H1 (cell line): ENCODE data around the gene ARMH4. TPM values are rescaled to one million over a fixed set of nuclear protein-coding genes. Genes with fewer than 3 reads are reported as not detected.

Experiments used
- CTCF ChIA-PET: fragments of 300-600 bp; sonication (Branson Sonifier 250); formaldehyde crosslinking; loops from one replicate; lab custom pipeline; 2021; ENCODE audit not compliant: partially characterized antibody; lab: Charles Lee
- POLR2A ChIA-PET: fragments of 300-600 bp; sonication (Branson Sonifier 250); formaldehyde crosslinking; loops from one replicate; lab custom pipeline; 2021; ENCODE audit warnings: inconsistent platforms; ENCODE audit not compliant: partially characterized antibody; lab: Charles Lee
- DNase-seq, 2 experiments: peaks; one replicate each; pipeline versions ENCODE4 v3.0.0 to v3.0.0-alpha.2; 2010 to 2022; ENCODE audit warnings: low spot score in 2 of 2, low read depth in 1 of 2, mixed read lengths in 1 of 2
- FAIRE-seq: peaks from 2 replicates; lab custom pipeline; 2011; peaks lifted over from hg19 to GRCh38; lab: Jason Lieb, UNC
- H2AFZ ChIP-seq: 2 replicates; pipeline ENCODE4 v1.8.1; 2012; ENCODE audit warnings: low read length, inconsistent platforms
- H2AK5ac ChIP-seq: 2 replicates; pipeline ENCODE4 v1.6.1; 2013; ENCODE audit warnings: low read depth, low read length
- H2BK120ac ChIP-seq: replicated peaks from 2 replicates; pipeline ENCODE3; 2013; ENCODE audit warnings: low read depth, low read length, inconsistent platforms
- H2BK12ac ChIP-seq: 2 replicates; pipeline ENCODE4 v1.6.1; 2013; ENCODE audit warnings: low read depth, low read length
- H2BK15ac ChIP-seq: 2 replicates; pipeline ENCODE4 v1.6.1; 2013; ENCODE audit warnings: low read length
- H2BK20ac ChIP-seq: 2 replicates; pipeline ENCODE4 v1.6.1; 2013; ENCODE audit warnings: low read length
- H2BK5ac ChIP-seq: 2 replicates; pipeline ENCODE4 v1.6.1; 2013; ENCODE audit warnings: low read depth, low read length
- H3K14ac ChIP-seq: 2 replicates; pipeline ENCODE4 v1.6.1; 2013; ENCODE audit warnings: inconsistent platforms; ENCODE audit not compliant: insufficient read length
- H3K18ac ChIP-seq: 2 replicates; pipeline ENCODE4 v1.6.1; 2013; ENCODE audit warnings: low read length; ENCODE audit errors: extremely low read depth
- H3K23ac ChIP-seq: 2 replicates; pipeline ENCODE4 v1.6.1; 2013; ENCODE audit warnings: inconsistent platforms; ENCODE audit not compliant: insufficient read length
- H3K23me2 ChIP-seq: 2 replicates; pipeline ENCODE4 v1.6.1; 2013; ENCODE audit warnings: low read depth, low read length
- H3K27ac ChIP-seq: 2 replicates; pipeline ENCODE4 v1.6.1; 2011; ENCODE audit warnings: low read depth, low read length, inconsistent platforms
- H3K27me3 ChIP-seq, 4 experiments: replicated peaks in 1 of 4; 1 replicate in 1 of 4; 2 replicates in 3 of 4; pipeline versions ENCODE4 v1.6.1 to v1.8.1; 2011 to 2013; ENCODE audit warnings: low read length in 3 of 4, mild to moderate bottlenecking in 3 of 4, inconsistent platforms in 2 of 4, mixed read lengths in 2 of 4, moderate library complexity in 1 of 4; ENCODE audit not compliant: control insufficient read depth in 3 of 4, insufficient read depth in 3 of 4; ENCODE audit errors: extremely low read depth in 1 of 4
- H3K36me3 ChIP-seq, 4 experiments: 2 replicates each; pipeline versions ENCODE4 v1.6.1 to v1.8.1; 2011 to 2013; ENCODE audit warnings: mild to moderate bottlenecking in 4 of 4, low read length in 3 of 4, moderate library complexity in 2 of 4, control low read depth in 1 of 4, inconsistent platforms in 1 of 4; ENCODE audit not compliant: insufficient read depth in 4 of 4, control insufficient read depth in 2 of 4
- H3K4ac ChIP-seq: replicated peaks from 2 replicates; pipeline ENCODE3; 2013; ENCODE audit warnings: low read length, low read depth, mixed read lengths, inconsistent platforms; ENCODE audit not compliant: insufficient read length
- H3K4me1 ChIP-seq, 4 experiments: replicated peaks in 1 of 4; 1 replicate in 1 of 4; 2 replicates in 3 of 4; pipeline versions ENCODE4 v1.6.1 to v1.8.1; 2011 to 2013; ENCODE audit warnings: low read length in 3 of 4, inconsistent platforms in 2 of 4, mixed read lengths in 1 of 4; ENCODE audit not compliant: insufficient read depth in 4 of 4, control insufficient read depth in 3 of 4
- H3K4me2 ChIP-seq, 2 experiments: 2 replicates each; pipeline versions ENCODE4 v1.6.1 to v1.8.1; 2011 to 2013; ENCODE audit warnings: low read depth in 2 of 2, low read length in 2 of 2, control low read depth in 1 of 2, inconsistent platforms in 1 of 2, mild to moderate bottlenecking in 1 of 2; ENCODE audit not compliant: insufficient read depth in 1 of 2
- H3K4me3 ChIP-seq, 4 experiments: fragments of 200-600, 300-600 bp in 1 of 4; sonication (generic), shearing (Covaris generic), sonication (Bioruptor Twin) in 1 of 4; 2 replicates each; pipeline versions ENCODE4 v1.5.1 to v1.8.1; 2011 to 2016; ENCODE audit warnings: low read length in 4 of 4, low read depth in 3 of 4, control low read depth in 2 of 4, inconsistent platforms in 2 of 4, mild to moderate bottlenecking in 2 of 4, mixed read lengths in 1 of 4, moderate library complexity in 1 of 4; ENCODE audit not compliant: insufficient read depth in 2 of 4; ENCODE audit errors: extremely low read depth in 1 of 4
- H3K56ac ChIP-seq: replicated peaks from 2 replicates; pipeline ENCODE3; 2013; ENCODE audit warnings: low read depth, mild to moderate bottlenecking, mixed read lengths, low read length, inconsistent platforms; ENCODE audit not compliant: insufficient read length
- H3K79me1 ChIP-seq: 2 replicates; pipeline ENCODE4 v1.6.1; 2013; ENCODE audit warnings: low read depth, low read length, control low read depth
- H3K79me2 ChIP-seq, 2 experiments: 2 replicates each; pipeline versions ENCODE4 v1.6.1 to v1.8.1; 2012 to 2013; ENCODE audit warnings: low read length in 2 of 2, mild to moderate bottlenecking in 2 of 2, inconsistent platforms in 1 of 2; ENCODE audit not compliant: insufficient read depth in 2 of 2, control insufficient read depth in 1 of 2
- H3K9ac ChIP-seq, 4 experiments: replicated peaks in 1 of 4; 1 replicate in 1 of 4; 2 replicates in 3 of 4; pipeline versions ENCODE4 v1.6.1 to v1.8.1; 2011 to 2013; ENCODE audit warnings: low read depth in 3 of 4, low read length in 3 of 4, control low read depth in 2 of 4, mild to moderate bottlenecking in 2 of 4, moderate library complexity in 2 of 4, inconsistent platforms in 1 of 4; ENCODE audit errors: extremely low read depth in 1 of 4
- H3K9me3 ChIP-seq, 2 experiments: 2 replicates each; pipeline versions ENCODE4 v1.6.1 to v1.8.1; 2012 to 2013; ENCODE audit warnings: mild to moderate bottlenecking in 2 of 2, moderate library complexity in 2 of 2, control low read depth in 1 of 2, inconsistent platforms in 1 of 2, low read depth in 1 of 2, low read length in 1 of 2, mixed read lengths in 1 of 2; ENCODE audit not compliant: insufficient read depth in 2 of 2
- H4K20me1 ChIP-seq, 2 experiments: replicated peaks in 1 of 2; 2 replicates each; pipeline versions ENCODE3 to v1.8.1; 2011 to 2013; ENCODE audit warnings: inconsistent platforms in 2 of 2, low read length in 2 of 2, mild to moderate bottlenecking in 1 of 2; ENCODE audit not compliant: insufficient read depth in 2 of 2, control insufficient read depth in 1 of 2
- H4K5ac ChIP-seq: 2 replicates; pipeline ENCODE4 v1.6.1; 2013; ENCODE audit warnings: low read length, low read depth, mixed read lengths, inconsistent platforms; ENCODE audit not compliant: insufficient read length
- H4K8ac ChIP-seq: 2 replicates; pipeline ENCODE4 v1.8.0; 2013; ENCODE audit warnings: mild to moderate bottlenecking, moderate library complexity, low read length, inconsistent platforms; ENCODE audit not compliant: insufficient read depth; ENCODE audit errors: extremely low read depth
- H4K91ac ChIP-seq: replicated peaks from 2 replicates; pipeline ENCODE3; 2013; ENCODE audit warnings: low read length, mixed read lengths, inconsistent platforms; ENCODE audit not compliant: insufficient read length
- ATF3 ChIP-seq: IDR thresholded peaks from 2 replicates; pipeline ENCODE4 v1.6.1; 2011; ENCODE audit warnings: low read depth, mild to moderate bottlenecking, low read length; ENCODE audit not compliant: insufficient read depth
- BRCA1 ChIP-seq: IDR thresholded peaks from 2 replicates; pipeline ENCODE4 v1.6.1; 2012; ENCODE audit warnings: low read depth, low read length, improper control_type of control experiment
- CBX8 ChIP-seq: fragments of 300-800, 300-1000 bp; sonication (generic); IDR thresholded peaks from 2 replicates; pipeline ENCODE4 v1.7.1; 2016; ENCODE audit warnings: low read depth, low read length, borderline replicate concordance
- EGR1 ChIP-seq: IDR thresholded peaks from 2 replicates; pipeline ENCODE4 v1.6.1; 2011; ENCODE audit warnings: low read depth, low read length, borderline replicate concordance
- GABPA ChIP-seq: IDR thresholded peaks from 2 replicates; pipeline ENCODE4 v1.6.1; 2011; ENCODE audit warnings: mild to moderate bottlenecking, low read length, moderate library complexity, borderline replicate concordance; ENCODE audit not compliant: insufficient read depth
- JUN ChIP-seq: IDR thresholded peaks from 2 replicates; pipeline ENCODE4 v1.6.1; 2011; ENCODE audit warnings: low read depth, mild to moderate bottlenecking, improper control_type of control experiment, low read length
- JUND ChIP-seq: IDR thresholded peaks from 2 replicates; pipeline ENCODE4 v1.6.1; 2011; ENCODE audit warnings: mild to moderate bottlenecking, improper control_type of control experiment, low read length
- MAFK ChIP-seq: IDR thresholded peaks from 2 replicates; pipeline ENCODE4 v1.6.1; 2012; ENCODE audit warnings: low read depth, mild to moderate bottlenecking, improper control_type of control experiment, low read length
- MAX ChIP-seq: IDR thresholded peaks from 2 replicates; pipeline ENCODE4 v1.6.1; 2012; ENCODE audit warnings: inconsistent platforms
- POLR2AphosphoS5 ChIP-seq: IDR thresholded peaks from 2 replicates; pipeline ENCODE4 v1.6.1; 2011; ENCODE audit warnings: low read depth, low read length
- SIN3A ChIP-seq, 2 experiments: IDR thresholded peaks in 1 of 2; conservative IDR thresholded peaks in 1 of 2; 2 replicates each; pipeline ENCODE4 v1.6.1; 2011 to 2012; ENCODE audit warnings: low read length in 2 of 2, improper control_type of control experiment in 1 of 2, low read depth in 1 of 2, mild to moderate bottlenecking in 1 of 2
- SP4 ChIP-seq: IDR thresholded peaks from 2 replicates; pipeline ENCODE4 v1.6.1; 2012; ENCODE audit warnings: low read length, inconsistent platforms
- SRF ChIP-seq: IDR thresholded peaks from 2 replicates; pipeline ENCODE4 v1.6.1; 2011; ENCODE audit warnings: mild to moderate bottlenecking, low read depth, low read length, moderate library complexity
- TCF12 ChIP-seq: IDR thresholded peaks from 2 replicates; pipeline ENCODE4 v1.6.1; 2011; ENCODE audit warnings: low read depth, mild to moderate bottlenecking, low read length
- WGBS, 2 experiments: shearing (Covaris generic) in 1 of 2; methylation state at CpG; one replicate each; pipeline versions ENCODE4 v1.1.6 to v1.1.7; 2013 to 2015; ENCODE audit warnings: low lambda C conversion rate in 2 of 2, mixed read lengths in 2 of 2, inconsistent platforms in 1 of 2, low coverage in 1 of 2, missing lambda C conversion rate in 1 of 2; ENCODE audit not compliant: insufficient replicate concordance in 2 of 2, insufficient coverage in 1 of 2, insufficient read length in 1 of 2; ENCODE audit errors: extremely low coverage in 1 of 2, missing lambda C conversion rate in 1 of 2; 5-methylcytosine and 5-hydroxymethylcytosine counted together
- polyA plus RNA-seq, 7 experiments: library from polyadenylated mRNA; depleted of rRNA in 3 of 7; stranded (reverse) in 5 of 7; unstranded in 2 of 7; fragments of >200 nt in 5 of 7; fragments of 200-250 nt in 2 of 7; gene quantifications; 1 replicate in 5 of 7; 2 replicates in 1 of 7; 4 replicates in 1 of 7; pipeline versions ENCODE4 v1.2.1 to v1.2.3, GENCODE V29; 2011 to 2013; ENCODE audit warnings: missing spikeins in 2 of 7, mixed read lengths in 2 of 7
- total RNA-seq: library from RNA; stranded (reverse); fragmentation: NEBNext Ultra II Directional; extraction: Animal tissue kit (Norgen Biotek cat#: 25700); gene quantifications from 2 replicates; pipeline ENCODE4 v1.2.1, GENCODE V29; 2021

ARMH4 gene
- total and polyA plus RNA-seq, 2 of the 8 experiments (the other 6 are each of a cell fraction or from before 2014, with no cell fraction given): 7.1 to 25.4 TPM

- Histone ChIP-seq H2BK5ac (no peak overlapping the region), H2BK20ac (no peak overlapping the region), H3K9ac (no peak overlapping the region), H4K91ac (no peak overlapping the region), H2BK15ac (no peak overlapping the region), H3K4ac (no peak overlapping the region), H3K4me1 (no peaks in the 10 kb centered on the region; a peak in 1 of 7 replicates), H4K8ac (no peak overlapping the region), H4K20me1 (no peaks in the 10 kb centered on the region), H2AK5ac (no peak overlapping the region), H2AFZ (no peak overlapping the region), H3K14ac (no peak overlapping the region), H3K27me3 (peaks cover 0 to 1% (median 0%) of the 10 kb centered on the region in 4 experiments; a peak in 1 of 7 replicates), H3K79me1 (no peaks in the 10 kb centered on the region), H3K4me3 (no peak overlapping the region), H4K5ac (no peak overlapping the region), H3K56ac (no peak overlapping the region), H3K79me2 (no peaks in the 10 kb centered on the region), H3K18ac (no peak overlapping the region), H3K4me2 (no peak overlapping the region), H3K23me2 (no peaks in the 10 kb centered on the region; the same call in 1 of the 2 replicates), H2BK120ac (no peak overlapping the region), H3K23ac (no peak overlapping the region), H3K9me3 (no peaks in the 10 kb centered on the region), H2BK12ac (no peak overlapping the region), H3K27ac (no peak overlapping the region), H3K36me3 (no peaks in the 10 kb centered on the region)
- no peak for FAIRE-seq
- TF ChIP-seq BRCA1 (no peak), SP4 (no peak), CBX8 (no peak), SRF (no peak), JUN (no peak), ATF3 (no peak), SIN3A (conservative IDR thresholded peaks at IDR 0.05 in 1 of 2, IDR thresholded peaks at IDR 0.05 in 1 of 2; ENCODE audit: low read depth in 1 of 2, low read length in 2 of 2) (no peak), MAFK (no peak), MAX (no peak), POLR2AphosphoS5 (no peak), TCF12 (no peak), JUND (no peak), EGR1 (no peak), GABPA (no peak)
- ChIA-PET POLR2A (no interaction called here), CTCF (no interaction called here)
- WGBS, 2 experiments: 84% methylated on average over 4 of the region's 4 CpGs; no CpG with 5 or more reads in 1 of the 2 experiments
- DNase-seq: no peak
Measured at GRCh38 chr14:57991353-57991752, 160.7 kb downstream of the ARMH4 start.
